Pancreas (tissue), 10 donors: ENCODE results near the gene THOP1. TPM values are rescaled to one million over a fixed set of nuclear protein-coding genes. Genes with fewer than 3 reads are reported as not detected.

Experiments
- ATAC-seq, 4 donors: fragments of 200-7000 bp; cut with Tn5 transposase; one replicate each; pipeline versions ENCODE4 v1.8.0 to v1.9.1; 2020; ENCODE audit warnings: mild to moderate bottlenecking in 4 of 4, moderate library complexity in 4 of 4
- DNase-seq, 6 donors: peaks; one replicate each; pipeline ENCODE4 v3.0.0-alpha.2; 2020
- FAIRE-seq: peaks from 2 replicates; lab custom pipeline; 2012; peaks lifted over from hg19 to GRCh38; lab: Jason Lieb, UNC
- H3K27ac ChIP-seq, 4 donors: fragments of 200-600 bp; sonication (generic); 1 replicate in 3 of 4; 2 replicates in 1 of 4; pipeline versions ENCODE4 v1.5.0 to v1.8.0; 2020
- H3K27me3 ChIP-seq, 4 donors: fragments of 200-600 bp; one replicate each; pipeline ENCODE4 v1.8.0; 2021
- H3K36me3 ChIP-seq, 3 donors: fragments of 200-600 bp; sonication (generic) in 1 of 3; one replicate each; pipeline versions ENCODE4 v1.5.0 to v1.8.0; 2020 to 2021
- H3K4me1 ChIP-seq, 3 donors: fragments of 200-600 bp; one replicate each; pipeline ENCODE4 v1.8.0; 2021
- H3K4me3 ChIP-seq, 4 donors: fragments of 200-600 bp; sonication (generic) in 2 of 4; one replicate each; pipeline versions ENCODE4 v1.5.0 to v1.8.0; 2020 to 2021
- H3K9me3 ChIP-seq, 4 donors: fragments of 200-600 bp; one replicate each; pipeline ENCODE4 v1.8.0; 2021
- WGBS, 2 donors: extraction: QIAGEN DNeasy Blood & Tissue Kit; methylation state at CpG; one replicate each; pipeline ENCODE4 v1.1.7; 2013; 5-methylcytosine and 5-hydroxymethylcytosine counted together
- intact Hi-C, 3 donors: fragments of 100-400 bp; cut with DNase I; formaldehyde crosslinking; loops; one replicate each; pipeline versions ENCODE4 v1.11.1 to v1.14.2; 2022
- polyA plus RNA-seq, 2 donors: library from polyadenylated mRNA; stranded (reverse); fragments of 200-250 nt; gene quantifications; one replicate each; pipeline ENCODE4 v1.2.3, GENCODE V29; 2013
- total RNA-seq, 6 donors: library from RNA; stranded (reverse); fragmentation: NEBNext Ultra II Directional in 4 of 6; extraction: Animal tissue kit (Norgen Biotek cat#: 25700) in 4 of 6; gene quantifications; one replicate each; pipeline versions ENCODE4 v1.2.1 to v1.2.4, GENCODE V29; 2021 to 2023
- TF ChIP-seq, protein P1 (sequence below), 4 donors: fragments of 200-600 bp; sonication (generic) in 3 of 4; IDR thresholded peaks; one replicate each; pipeline versions ENCODE4 v1.5.0 to v1.8.0; 2021; ENCODE audit warnings: antibody characterized with exemption in 4 of 4
- donor health status: healthy with polysubstance abuse.
- donor health status: DM: no; HTN: no; CAD: no; lungs with moderate emphysema.
- donor health status: DM: no; HTN: no; CAD: no.
- donor health status: control.
- donor health status: control.
- donor health status: Bipolar disorder and iron deficiency.
- donor health status: DM: yes; HTN: yes; CAD: no.
- donor health status: DM: no; HTN: no; CAD: no.
- donor health status: DM: no; HTN: no; CAD: no.
- donor health status: DM: yes; HTN: yes; CAD: no.

The THOP1 gene
- total and polyA plus RNA-seq, 8 donors, result 11.6 to 124 (median 20.5) TPM

GRCh38 chr19:2783781-2784145 is 1.5 kb upstream of the THOP1 start:
- no peaks in the 10 kb centered on the region for H3K27me3 ChIP-seq
- intact Hi-C loops, result no loop called here
- TF ChIP-seq, protein P1, sequence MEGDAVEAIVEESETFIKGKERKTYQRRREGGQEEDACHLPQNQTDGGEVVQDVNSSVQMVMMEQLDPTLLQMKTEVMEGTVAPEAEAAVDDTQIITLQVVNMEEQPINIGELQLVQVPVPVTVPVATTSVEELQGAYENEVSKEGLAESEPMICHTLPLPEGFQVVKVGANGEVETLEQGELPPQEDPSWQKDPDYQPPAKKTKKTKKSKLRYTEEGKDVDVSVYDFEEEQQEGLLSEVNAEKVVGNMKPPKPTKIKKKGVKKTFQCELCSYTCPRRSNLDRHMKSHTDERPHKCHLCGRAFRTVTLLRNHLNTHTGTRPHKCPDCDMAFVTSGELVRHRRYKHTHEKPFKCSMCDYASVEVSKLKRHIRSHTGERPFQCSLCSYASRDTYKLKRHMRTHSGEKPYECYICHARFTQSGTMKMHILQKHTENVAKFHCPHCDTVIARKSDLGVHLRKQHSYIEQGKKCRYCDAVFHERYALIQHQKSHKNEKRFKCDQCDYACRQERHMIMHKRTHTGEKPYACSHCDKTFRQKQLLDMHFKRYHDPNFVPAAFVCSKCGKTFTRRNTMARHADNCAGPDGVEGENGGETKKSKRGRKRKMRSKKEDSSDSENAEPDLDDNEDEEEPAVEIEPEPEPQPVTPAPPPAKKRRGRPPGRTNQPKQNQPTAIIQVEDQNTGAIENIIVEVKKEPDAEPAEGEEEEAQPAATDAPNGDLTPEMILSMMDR (IDR thresholded peaks at IDR 0.05), result no peak
- peak overlapping the region; percentile 47 to 75 (median 72) for H3K27ac ChIP-seq
- no peaks in the 10 kb centered on the region for H3K36me3 ChIP-seq
- peak overlapping the region in 1 of 4 donors; percentile 89 for H3K4me3 ChIP-seq
- FAIRE-seq (no peak), ATAC-seq (no peak), DNase-seq (no peak)
- 55 to 71% methylated on average over 7 of the region's 7 CpGs for WGBS, 2 donors
- no peaks in the 10 kb centered on the region for H3K9me3 ChIP-seq
- peaks cover 5 to 27% (median 21%) of the 10 kb centered on the region in 3 donors for H3K4me1 ChIP-seq

- Histone ChIP-seq H3K36me3 (no peaks in the 10 kb centered on the region), H3K27ac (no peak overlapping the region), H3K27me3 (no peaks in the 10 kb centered on the region), H3K4me1 (peaks cover 5 to 17% (median 16%) of the 10 kb centered on the region in 3 donors), H3K9me3 (no peaks in the 10 kb centered on the region), H3K4me3 (no peak overlapping the region)
- TF ChIP-seq, protein P1 (IDR thresholded peaks at IDR 0.05), result no peak
- no peak for FAIRE-seq
- no peak for ATAC-seq
- intact Hi-C loops, result no loop called here
- WGBS, 2 donors, result 77 to 86% methylated on average over 8 of the region's 8 CpGs
- DNase-seq, result no peak
Observed at GRCh38 chr19:2787115-2787514, 1.8 kb downstream of the THOP1 start.

- no peak overlapping the region for H3K4me3 ChIP-seq
- TF ChIP-seq, protein P1 (IDR thresholded peaks at IDR 0.05), result no peak
- no peaks in the 10 kb centered on the region for H3K9me3 ChIP-seq
- H3K27me3 ChIP-seq, result no peaks in the 10 kb centered on the region
- no peaks in the 10 kb centered on the region for H3K36me3 ChIP-seq
- H3K4me1 ChIP-seq, result peaks cover 5 to 15% (median 14%) of the 10 kb centered on the region in 3 donors
- ATAC-seq (no peak), DNase-seq (no peak), FAIRE-seq (no peak)
- intact Hi-C loops, result no loop called here
- WGBS, 2 donors, result 90 to 92% methylated on average over 5 of the region's 5 CpGs
- no peak overlapping the region for H3K27ac ChIP-seq
Observed at GRCh38 chr19:2788237-2788636, 2.9 kb downstream of the THOP1 start.

DNA sequence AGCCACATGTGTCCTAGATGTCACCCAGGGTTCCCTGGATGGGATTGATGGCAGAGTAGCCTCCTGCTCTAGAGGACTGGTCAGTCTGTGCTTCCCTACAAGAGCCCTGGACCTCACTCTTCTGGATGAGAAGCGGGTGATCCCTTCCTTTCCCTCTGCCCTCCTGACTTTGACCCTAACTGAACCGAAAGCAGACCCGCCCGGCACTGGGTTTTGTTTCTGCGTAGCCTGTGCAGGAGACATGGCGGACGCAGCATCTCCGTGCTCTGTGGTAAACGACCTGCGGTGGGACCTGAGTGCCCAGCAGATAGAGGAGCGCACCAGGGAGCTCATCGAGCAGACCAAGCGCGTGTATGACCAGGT is 4.9 kb downstream of the THOP1 start:
- no peaks in the 10 kb centered on the region for H3K9me3 ChIP-seq
- no peak overlapping the region for H3K4me3 ChIP-seq
- no peaks in the 10 kb centered on the region for H3K36me3 ChIP-seq
- ATAC-seq (no peak), DNase-seq (no peak), FAIRE-seq (no peak)
- peaks cover 0 to 5% (median 4%) of the 10 kb centered on the region in 3 donors for H3K4me1 ChIP-seq
- no peak overlapping the region for H3K27ac ChIP-seq
- no peaks in the 10 kb centered on the region for H3K27me3 ChIP-seq
- intact Hi-C loops, result no loop called here
- WGBS, 2 donors, result 91 to 95% methylated on average over 14 of the region's 14 CpGs
- TF ChIP-seq, protein P1 (IDR thresholded peaks at IDR 0.05), result no peak

GRCh38 chr19:2790557-2791271 is 5.4 kb downstream of the THOP1 start:
- TF ChIP-seq, protein P1 (IDR thresholded peaks at IDR 0.05), result no peak
- no peak for ATAC-seq
- 91 to 93% methylated on average over 32 of the region's 32 CpGs for WGBS, 2 donors
- no peaks in the 10 kb centered on the region for H3K27me3 ChIP-seq
- H3K4me1 ChIP-seq, result peaks cover 0 to 5% (median 4%) of the 10 kb centered on the region in 3 donors
- DNase-seq, result peak in 1 of 6 donors; percentile 64
- intact Hi-C loops, result no loop called here
- FAIRE-seq, result no peak
- no peaks in the 10 kb centered on the region for H3K9me3 ChIP-seq
- H3K36me3 ChIP-seq, result no peaks in the 10 kb centered on the region
- no peak overlapping the region for H3K27ac ChIP-seq
- no peak overlapping the region for H3K4me3 ChIP-seq
